Measurements from ENCODE around the gene RLF.

- TF ChIP-seq, protein P1, sequence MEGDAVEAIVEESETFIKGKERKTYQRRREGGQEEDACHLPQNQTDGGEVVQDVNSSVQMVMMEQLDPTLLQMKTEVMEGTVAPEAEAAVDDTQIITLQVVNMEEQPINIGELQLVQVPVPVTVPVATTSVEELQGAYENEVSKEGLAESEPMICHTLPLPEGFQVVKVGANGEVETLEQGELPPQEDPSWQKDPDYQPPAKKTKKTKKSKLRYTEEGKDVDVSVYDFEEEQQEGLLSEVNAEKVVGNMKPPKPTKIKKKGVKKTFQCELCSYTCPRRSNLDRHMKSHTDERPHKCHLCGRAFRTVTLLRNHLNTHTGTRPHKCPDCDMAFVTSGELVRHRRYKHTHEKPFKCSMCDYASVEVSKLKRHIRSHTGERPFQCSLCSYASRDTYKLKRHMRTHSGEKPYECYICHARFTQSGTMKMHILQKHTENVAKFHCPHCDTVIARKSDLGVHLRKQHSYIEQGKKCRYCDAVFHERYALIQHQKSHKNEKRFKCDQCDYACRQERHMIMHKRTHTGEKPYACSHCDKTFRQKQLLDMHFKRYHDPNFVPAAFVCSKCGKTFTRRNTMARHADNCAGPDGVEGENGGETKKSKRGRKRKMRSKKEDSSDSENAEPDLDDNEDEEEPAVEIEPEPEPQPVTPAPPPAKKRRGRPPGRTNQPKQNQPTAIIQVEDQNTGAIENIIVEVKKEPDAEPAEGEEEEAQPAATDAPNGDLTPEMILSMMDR (IDR thresholded peaks at IDR 0.05; ENCODE audit: low read length): no peak
- no peak for TF ChIP-seq EZH2 (IDR thresholded peaks at IDR 0.05; ENCODE audit: borderline replicate concordance, low read length)
These were observed 109.1 kb downstream of the RLF start for GRCh38 chr1:40270152-40270834.
